WTC11 (cell line): ENCODE data around the gene TBC1D17. TPM values are rescaled to one million over a fixed set of nuclear protein-coding genes. Genes with fewer than 3 reads are reported as not detected.

ENCODE experiments used
- ATAC-seq: fragments of 200-7000 bp; cut with Tn5 transposase; 2 replicates; pipeline ENCODE4 v1.10.0; 2021; ENCODE audit warnings: mild to moderate bottlenecking, moderate library complexity
- CTCF ChIA-PET: fragments of 300-600 bp; sonication (Branson Sonifier 250); formaldehyde crosslinking; loops from one replicate; lab custom pipeline; 2021; ENCODE audit warnings: antibody characterized with exemption; lab: Charles Lee
- POLR2A ChIA-PET: fragments of 350-600 bp; sonication (Branson Sonifier 250); formaldehyde crosslinking; loops from one replicate; lab custom pipeline; 2021; ENCODE audit warnings: antibody characterized with exemption; lab: Charles Lee
- DNase-seq: peaks from one replicate; pipeline ENCODE4 v3.0.0; 2021; ENCODE audit warnings: low spot score
- H3K27ac Mint-ChIP-seq: 2 replicates; pipeline ENCODE4 v1.8.0; 2021; ENCODE audit warnings: mixed read lengths
- H3K27me3 Mint-ChIP-seq: 2 replicates; pipeline ENCODE4 v1.8.0; 2021; ENCODE audit warnings: low read depth, mild to moderate bottlenecking, moderate library complexity, mixed read lengths
- H3K36me3 Mint-ChIP-seq: 2 replicates; pipeline ENCODE4 v1.8.0; 2021; ENCODE audit warnings: mixed read lengths
- H3K4me1 Mint-ChIP-seq: 2 replicates; pipeline ENCODE4 v1.8.0; 2022; ENCODE audit warnings: mixed read lengths
- H3K4me3 Mint-ChIP-seq: 2 replicates; pipeline ENCODE4 v1.8.0; 2021; ENCODE audit warnings: mild to moderate bottlenecking, moderate library complexity, mixed read lengths
- H3K9me3 Mint-ChIP-seq: 2 replicates; pipeline ENCODE4 v1.8.0; 2021; ENCODE audit warnings: mixed read lengths
- CREB1 ChIP-seq: sonication (generic); formaldehyde crosslinking; IDR thresholded peaks from 2 replicates; pipeline ENCODE4 v1.8.0; 2023; ENCODE audit warnings: mild to moderate bottlenecking, missing genetic modification reagents
- ELF4 ChIP-seq: sonication (generic); formaldehyde crosslinking; IDR thresholded peaks from 2 replicates; pipeline ENCODE4 v1.8.1; 2022; ENCODE audit warnings: low read depth, mild to moderate bottlenecking, moderate library complexity, missing genetic modification reagents
- FOXJ3 ChIP-seq: sonication (generic); formaldehyde crosslinking; IDR thresholded peaks from 2 replicates; pipeline ENCODE4 v1.9.0; 2021; ENCODE audit warnings: missing genetic modification reagents, mild to moderate bottlenecking, borderline replicate concordance
- FOXP1 ChIP-seq: sonication (generic); formaldehyde crosslinking; IDR thresholded peaks from 2 replicates; pipeline ENCODE4 v1.8.0; 2022; ENCODE audit warnings: missing genetic modification reagents, mild to moderate bottlenecking, moderate library complexity, borderline replicate concordance
- GTF2I ChIP-seq: fragments of 250-450 bp; sonication (Bioruptor Pico); conservative IDR thresholded peaks from 2 replicates; pipeline ENCODE4 v1.4.0; 2021; ENCODE audit warnings: mild to moderate bottlenecking
- HMGA2 ChIP-seq: fragments of 250-450 bp; sonication (Bioruptor Pico); IDR thresholded peaks from 2 replicates; pipeline ENCODE4 v1.4.0; 2021; ENCODE audit warnings: mild to moderate bottlenecking, moderate library complexity
- NFE2L1 ChIP-seq: sonication (generic); formaldehyde crosslinking; IDR thresholded peaks from 2 replicates; pipeline ENCODE4 v1.8.1; 2023; ENCODE audit warnings: missing genetic modification reagents
- NR1H2 ChIP-seq: sonication (generic); formaldehyde crosslinking; IDR thresholded peaks from 2 replicates; pipeline ENCODE4 v1.9.0; 2021; ENCODE audit warnings: mild to moderate bottlenecking, moderate library complexity, missing genetic modification reagents
- NR3C1 ChIP-seq: sonication (generic); formaldehyde crosslinking; conservative IDR thresholded peaks from 2 replicates; pipeline ENCODE4 v1.8.1; 2023; ENCODE audit warnings: low read depth, mild to moderate bottlenecking, missing genetic modification reagents
- TCF7 ChIP-seq: sonication (generic); formaldehyde crosslinking; IDR thresholded peaks from 2 replicates; pipeline ENCODE4 v1.8.0; 2022; ENCODE audit warnings: mild to moderate bottlenecking, low read depth, missing genetic modification reagents, moderate library complexity
- TP53 ChIP-seq: sonication (generic); formaldehyde crosslinking; IDR thresholded peaks from 2 replicates; pipeline ENCODE4 v1.8.1; 2023; ENCODE audit warnings: mild to moderate bottlenecking, missing genetic modification reagents
- ZNF121 ChIP-seq: sonication (generic); formaldehyde crosslinking; IDR thresholded peaks from 2 replicates; pipeline ENCODE4 v1.8.0; 2023; ENCODE audit warnings: missing genetic modification reagents
- ZNF219 ChIP-seq: sonication (generic); formaldehyde crosslinking; IDR thresholded peaks from 2 replicates; pipeline ENCODE4 v1.8.0; 2023; ENCODE audit warnings: missing genetic modification reagents, mild to moderate bottlenecking, borderline replicate concordance
- ZNF396 ChIP-seq: fragments of 250-450 bp; sonication (Bioruptor Pico); IDR thresholded peaks from 2 replicates; pipeline ENCODE4 v1.8.0; 2021; ENCODE audit warnings: mild to moderate bottlenecking, moderate library complexity, borderline replicate concordance
- ZNF671 ChIP-seq: fragments of 250-450 bp; sonication (Bioruptor Pico); IDR thresholded peaks from 2 replicates; pipeline ENCODE4 v1.8.0; 2021; ENCODE audit warnings: mild to moderate bottlenecking
- total RNA-seq: library from RNA; stranded (reverse); gene quantifications from 3 replicates; pipeline ENCODE4 v1.2.3, GENCODE V29; 2021
- TF ChIP-seq, protein P1 (sequence below): sonication (generic); formaldehyde crosslinking; IDR thresholded peaks from 2 replicates; pipeline ENCODE4 v1.8.1; 2022; ENCODE audit warnings: low read depth, mild to moderate bottlenecking, moderate library complexity, missing genetic modification reagents, borderline replicate concordance
- TF ChIP-seq, protein P2 (sequence below): sonication (generic); formaldehyde crosslinking; IDR thresholded peaks from 2 replicates; pipeline ENCODE4 v1.8.0; 2022; ENCODE audit warnings: mild to moderate bottlenecking, missing genetic modification reagents
- TF ChIP-seq, protein P3 (sequence below): sonication (generic); formaldehyde crosslinking; IDR thresholded peaks from 2 replicates; pipeline ENCODE4 v1.8.0; 2022; ENCODE audit warnings: mild to moderate bottlenecking, missing genetic modification reagents
- TF ChIP-seq, protein P4 (sequence below): fragments of 250-450 bp; sonication (Bioruptor Pico); IDR thresholded peaks from 2 replicates; pipeline ENCODE4 v1.9.0; 2021; ENCODE audit warnings: moderate library complexity, mild to moderate bottlenecking, inconsistent platforms, borderline replicate concordance
- TF ChIP-seq, protein P5 (sequence below): fragments of 250-450 bp; sonication (Bioruptor Pico); IDR thresholded peaks from 2 replicates; pipeline ENCODE4 v1.9.0; 2021; ENCODE audit warnings: mild to moderate bottlenecking
- TF ChIP-seq, protein P6 (sequence below): fragments of 250-450 bp; sonication (Bioruptor Pico); IDR thresholded peaks from 2 replicates; pipeline ENCODE4 v1.9.0; 2021; ENCODE audit warnings: mild to moderate bottlenecking, borderline replicate concordance

TBC1D17 gene
- total RNA-seq, 1 experiment from 2014 or later: 52.8 TPM

DNA sequence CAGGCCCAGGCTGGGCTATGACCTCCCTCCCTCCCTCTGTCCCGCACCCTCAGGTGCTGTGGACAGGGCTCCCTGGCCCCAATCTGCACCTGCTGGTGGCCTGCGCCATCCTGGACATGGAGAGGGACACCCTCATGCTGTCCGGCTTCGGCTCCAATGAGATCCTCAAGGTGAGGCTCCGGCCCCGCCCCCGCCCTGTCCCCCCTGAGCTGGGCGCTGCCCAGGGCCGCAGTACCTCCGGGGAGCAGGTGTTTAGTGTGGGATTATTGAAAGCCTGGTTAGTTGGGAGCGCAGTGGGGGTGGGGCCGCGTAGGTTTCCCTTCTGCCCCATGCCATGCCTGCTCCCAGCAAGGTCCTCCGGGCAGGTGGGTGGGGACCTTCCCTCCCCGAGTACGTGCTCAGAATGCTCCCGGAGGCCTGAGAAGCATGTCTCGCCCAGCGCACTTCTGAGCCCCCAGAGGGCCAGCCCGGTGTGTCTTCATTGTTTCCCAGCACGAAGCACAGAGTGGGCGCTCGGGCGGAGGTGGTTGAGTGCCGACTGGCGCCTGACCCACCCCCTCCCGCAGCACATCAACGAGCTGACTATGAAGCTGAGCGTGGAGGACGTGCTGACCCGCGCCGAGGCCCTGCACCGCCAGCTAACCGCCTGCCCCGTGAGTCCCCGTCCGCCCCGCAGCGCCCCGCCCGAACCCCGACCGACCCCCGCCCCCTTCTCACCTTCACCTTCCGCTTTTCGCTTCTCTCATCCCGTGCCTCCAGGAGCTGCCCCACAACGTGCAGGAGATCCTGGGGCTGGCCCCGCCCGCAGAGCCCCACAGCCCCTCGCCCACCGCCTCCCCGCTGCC lies 10.4 kb downstream of the TBC1D17 start:
- no peak for DNase-seq
- Mint-ChIP-seq H3K9me3 (no peaks in the 10 kb centered on the region), H3K27ac (no peak overlapping the region), H3K27me3 (peaks cover 34% of the 10 kb centered on the region), H3K4me1 (peaks cover 11% of the 10 kb centered on the region), H3K36me3 (peaks cover 39% of the 10 kb centered on the region), H3K4me3 (no peak overlapping the region)
- ChIA-PET POLR2A (interaction anchor here (0.6 kb wide), 1 partner anchor 17 kb away, joined by 3 read pairs; no protein-coding TSS in a partner anchor), CTCF (interaction anchor here (0.6 to 1.1 kb wide), 2 partner anchors 9 to 162 kb away, joined by 4 read pairs; no protein-coding TSS in a partner anchor)
- ATAC-seq: no peak
- TF ChIP-seq ZNF396 (CRISPR knock-in tag): no peak
- no peak for TF ChIP-seq NFE2L1 (CRISPR knock-in tag)
- no peak for TF ChIP-seq TCF7 (CRISPR knock-in tag)
- TF ChIP-seq, protein P1, sequence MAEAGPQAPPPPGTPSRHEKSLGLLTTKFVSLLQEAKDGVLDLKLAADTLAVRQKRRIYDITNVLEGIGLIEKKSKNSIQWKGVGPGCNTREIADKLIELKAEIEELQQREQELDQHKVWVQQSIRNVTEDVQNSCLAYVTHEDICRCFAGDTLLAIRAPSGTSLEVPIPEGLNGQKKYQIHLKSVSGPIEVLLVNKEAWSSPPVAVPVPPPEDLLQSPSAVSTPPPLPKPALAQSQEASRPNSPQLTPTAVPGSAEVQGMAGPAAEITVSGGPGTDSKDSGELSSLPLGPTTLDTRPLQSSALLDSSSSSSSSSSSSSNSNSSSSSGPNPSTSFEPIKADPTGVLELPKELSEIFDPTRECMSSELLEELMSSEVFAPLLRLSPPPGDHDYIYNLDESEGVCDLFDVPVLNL (CRISPR knock-in tag): no peak
- TF ChIP-seq, protein P2, sequence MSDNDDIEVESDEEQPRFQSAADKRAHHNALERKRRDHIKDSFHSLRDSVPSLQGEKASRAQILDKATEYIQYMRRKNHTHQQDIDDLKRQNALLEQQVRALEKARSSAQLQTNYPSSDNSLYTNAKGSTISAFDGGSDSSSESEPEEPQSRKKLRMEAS (CRISPR knock-in tag): no peak
- TF ChIP-seq, protein P3, sequence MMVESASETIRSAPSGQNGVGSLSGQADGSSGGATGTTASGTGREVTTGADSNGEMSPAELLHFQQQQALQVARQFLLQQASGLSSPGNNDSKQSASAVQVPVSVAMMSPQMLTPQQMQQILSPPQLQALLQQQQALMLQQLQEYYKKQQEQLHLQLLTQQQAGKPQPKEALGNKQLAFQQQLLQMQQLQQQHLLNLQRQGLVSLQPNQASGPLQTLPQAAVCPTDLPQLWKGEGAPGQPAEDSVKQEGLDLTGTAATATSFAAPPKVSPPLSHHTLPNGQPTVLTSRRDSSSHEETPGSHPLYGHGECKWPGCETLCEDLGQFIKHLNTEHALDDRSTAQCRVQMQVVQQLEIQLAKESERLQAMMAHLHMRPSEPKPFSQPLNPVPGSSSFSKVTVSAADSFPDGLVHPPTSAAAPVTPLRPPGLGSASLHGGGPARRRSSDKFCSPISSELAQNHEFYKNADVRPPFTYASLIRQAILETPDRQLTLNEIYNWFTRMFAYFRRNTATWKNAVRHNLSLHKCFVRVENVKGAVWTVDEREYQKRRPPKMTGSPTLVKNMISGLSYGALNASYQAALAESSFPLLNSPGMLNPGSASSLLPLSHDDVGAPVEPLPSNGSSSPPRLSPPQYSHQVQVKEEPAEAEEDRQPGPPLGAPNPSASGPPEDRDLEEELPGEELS: no peak

DNA sequence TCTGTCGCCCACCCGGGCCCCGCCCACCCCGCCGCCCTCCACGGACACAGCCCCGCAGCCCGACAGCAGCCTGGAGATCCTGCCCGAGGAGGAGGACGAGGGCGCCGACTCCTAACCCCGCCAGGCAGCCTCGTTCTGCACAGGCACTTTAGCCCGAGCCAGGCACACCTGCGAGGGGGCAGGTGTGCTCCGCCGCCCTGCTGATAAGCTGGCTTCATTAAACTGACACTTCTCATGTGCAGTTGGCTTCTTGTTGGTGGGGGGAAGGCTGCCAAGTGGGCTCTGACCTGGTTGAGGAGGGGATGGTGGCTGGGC lies 11.0 kb downstream of the TBC1D17 start:
- CTCF ChIA-PET: interaction anchor here (0.6 to 1.1 kb wide), 2 partner anchors 10 to 161 kb away, joined by 4 read pairs; no protein-coding TSS in a partner anchor
- Mint-ChIP-seq H3K36me3 (peaks cover 34% of the 10 kb centered on the region), H3K9me3 (no peaks in the 10 kb centered on the region), H3K27ac (no peak overlapping the region), H3K4me3 (no peak overlapping the region), H3K27me3 (peaks cover 40% of the 10 kb centered on the region), H3K4me1 (peaks cover 11% of the 10 kb centered on the region)
- TF ChIP-seq FOXP1 (CRISPR knock-in tag) (no peak), FOXJ3 (CRISPR knock-in tag) (no peak), NR3C1 (no peak), ZNF396 (CRISPR knock-in tag) (no peak), HMGA2 (no peak), ZNF671 (CRISPR knock-in tag) (no peak), NR1H2 (CRISPR knock-in tag) (no peak), ZNF121 (CRISPR knock-in tag) (no peak), ZNF219 (no peak), GTF2I (CRISPR knock-in tag) (no peak), ELF4 (CRISPR knock-in tag) (no peak), TP53 (CRISPR knock-in tag) (no peak), CREB1 (CRISPR knock-in tag) (no peak)
- TF ChIP-seq, protein P4, sequence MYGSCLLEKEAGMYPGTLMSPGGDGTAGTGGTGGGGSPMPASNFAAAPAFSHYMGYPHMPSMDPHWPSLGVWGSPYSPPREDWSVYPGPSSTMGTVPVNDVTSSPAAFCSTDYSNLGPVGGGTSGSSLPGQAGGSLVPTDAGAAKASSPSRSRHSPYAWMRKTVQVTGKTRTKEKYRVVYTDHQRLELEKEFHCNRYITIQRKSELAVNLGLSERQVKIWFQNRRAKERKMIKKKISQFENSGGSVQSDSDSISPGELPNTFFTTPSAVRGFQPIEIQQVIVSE: no peak
- TF ChIP-seq, protein P5, sequence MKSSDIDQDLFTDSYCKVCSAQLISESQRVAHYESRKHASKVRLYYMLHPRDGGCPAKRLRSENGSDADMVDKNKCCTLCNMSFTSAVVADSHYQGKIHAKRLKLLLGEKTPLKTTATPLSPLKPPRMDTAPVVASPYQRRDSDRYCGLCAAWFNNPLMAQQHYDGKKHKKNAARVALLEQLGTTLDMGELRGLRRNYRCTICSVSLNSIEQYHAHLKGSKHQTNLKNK: no peak
- TF ChIP-seq, protein P6, sequence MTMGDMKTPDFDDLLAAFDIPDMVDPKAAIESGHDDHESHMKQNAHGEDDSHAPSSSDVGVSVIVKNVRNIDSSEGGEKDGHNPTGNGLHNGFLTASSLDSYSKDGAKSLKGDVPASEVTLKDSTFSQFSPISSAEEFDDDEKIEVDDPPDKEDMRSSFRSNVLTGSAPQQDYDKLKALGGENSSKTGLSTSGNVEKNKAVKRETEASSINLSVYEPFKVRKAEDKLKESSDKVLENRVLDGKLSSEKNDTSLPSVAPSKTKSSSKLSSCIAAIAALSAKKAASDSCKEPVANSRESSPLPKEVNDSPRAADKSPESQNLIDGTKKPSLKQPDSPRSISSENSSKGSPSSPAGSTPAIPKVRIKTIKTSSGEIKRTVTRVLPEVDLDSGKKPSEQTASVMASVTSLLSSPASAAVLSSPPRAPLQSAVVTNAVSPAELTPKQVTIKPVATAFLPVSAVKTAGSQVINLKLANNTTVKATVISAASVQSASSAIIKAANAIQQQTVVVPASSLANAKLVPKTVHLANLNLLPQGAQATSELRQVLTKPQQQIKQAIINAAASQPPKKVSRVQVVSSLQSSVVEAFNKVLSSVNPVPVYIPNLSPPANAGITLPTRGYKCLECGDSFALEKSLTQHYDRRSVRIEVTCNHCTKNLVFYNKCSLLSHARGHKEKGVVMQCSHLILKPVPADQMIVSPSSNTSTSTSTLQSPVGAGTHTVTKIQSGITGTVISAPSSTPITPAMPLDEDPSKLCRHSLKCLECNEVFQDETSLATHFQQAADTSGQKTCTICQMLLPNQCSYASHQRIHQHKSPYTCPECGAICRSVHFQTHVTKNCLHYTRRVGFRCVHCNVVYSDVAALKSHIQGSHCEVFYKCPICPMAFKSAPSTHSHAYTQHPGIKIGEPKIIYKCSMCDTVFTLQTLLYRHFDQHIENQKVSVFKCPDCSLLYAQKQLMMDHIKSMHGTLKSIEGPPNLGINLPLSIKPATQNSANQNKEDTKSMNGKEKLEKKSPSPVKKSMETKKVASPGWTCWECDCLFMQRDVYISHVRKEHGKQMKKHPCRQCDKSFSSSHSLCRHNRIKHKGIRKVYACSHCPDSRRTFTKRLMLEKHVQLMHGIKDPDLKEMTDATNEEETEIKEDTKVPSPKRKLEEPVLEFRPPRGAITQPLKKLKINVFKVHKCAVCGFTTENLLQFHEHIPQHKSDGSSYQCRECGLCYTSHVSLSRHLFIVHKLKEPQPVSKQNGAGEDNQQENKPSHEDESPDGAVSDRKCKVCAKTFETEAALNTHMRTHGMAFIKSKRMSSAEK (CRISPR knock-in tag): no peak
- POLR2A ChIA-PET: interaction anchor here (0.6 kb wide), 1 partner anchor 16 kb away, joined by 3 read pairs; no protein-coding TSS in a partner anchor
- DNase-seq (no peak), ATAC-seq (no peak)
